Stimulated activated CD4-positive, alpha-beta T cell treated with anti-CD3 and anti-CD28 coated beads, Interleukin-15, amount 100 ng/mL, for 48 hours (primary cell): ENCODE results near the gene SLC39A9.

ENCODE experiments used
- DNase-seq, 2 donors: peaks; one replicate each; pipeline ENCODE4 v3.0.0-alpha.2; 2020; ENCODE audit warnings: low read depth in 2 of 2

SLC39A9 gene, protein sequence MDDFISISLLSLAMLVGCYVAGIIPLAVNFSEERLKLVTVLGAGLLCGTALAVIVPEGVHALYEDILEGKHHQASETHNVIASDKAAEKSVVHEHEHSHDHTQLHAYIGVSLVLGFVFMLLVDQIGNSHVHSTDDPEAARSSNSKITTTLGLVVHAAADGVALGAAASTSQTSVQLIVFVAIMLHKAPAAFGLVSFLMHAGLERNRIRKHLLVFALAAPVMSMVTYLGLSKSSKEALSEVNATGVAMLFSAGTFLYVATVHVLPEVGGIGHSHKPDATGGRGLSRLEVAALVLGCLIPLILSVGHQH

DNA sequence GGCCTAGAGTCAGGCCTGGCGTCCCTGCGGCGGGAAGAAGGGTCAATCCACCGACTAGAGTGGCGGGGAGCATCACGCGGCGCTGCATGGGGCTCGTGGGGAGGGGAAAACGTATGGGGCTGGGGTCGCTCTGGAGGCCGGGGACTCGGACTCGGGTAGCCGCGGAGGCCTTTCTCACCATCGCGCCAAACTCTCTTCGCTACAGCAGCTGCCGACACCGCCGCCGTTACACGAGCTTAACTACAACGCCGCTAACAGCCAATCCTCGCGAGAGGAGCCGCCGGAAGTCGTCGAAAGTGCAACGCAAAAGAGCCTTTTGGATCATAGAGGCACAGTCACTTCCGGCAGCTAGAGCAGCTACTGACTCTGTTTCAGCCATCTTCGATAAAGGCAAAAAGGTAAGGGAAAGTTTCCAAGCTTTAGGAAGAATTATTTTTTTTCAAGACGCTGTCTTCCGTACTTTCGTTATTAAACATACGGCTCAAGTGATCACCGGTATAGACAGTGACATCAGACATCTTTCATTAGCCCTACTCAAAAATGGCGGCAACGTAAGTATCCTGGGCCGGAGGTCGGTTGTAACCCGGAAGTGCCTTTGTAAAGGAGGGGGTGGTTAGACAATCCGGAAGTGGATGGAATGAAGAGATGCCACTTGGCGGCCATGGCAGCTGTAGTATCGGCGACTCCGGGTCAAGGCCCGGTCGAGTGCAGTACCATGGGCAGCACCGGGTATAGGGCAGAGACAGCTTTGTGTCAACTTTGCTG is at the start of gene SLC39A9, which contains the start of gene ERH:
Gene SLC39A9 (plus strand): TSS at position 640 of the 765 bp plus-strand sequence. CDS start 678 bp downstream, outside the sequence.
Gene ERH (minus strand): TSS at position 247 of the 765 bp plus-strand sequence. CDS start 66 bp downstream, at position 181.
- DNase-seq = peak; percentile 89

GRCh38 chr14:69349091-69349777 is 49.3 kb upstream of the SLC39A9 start:
- DNase-seq = no peak

DNA sequence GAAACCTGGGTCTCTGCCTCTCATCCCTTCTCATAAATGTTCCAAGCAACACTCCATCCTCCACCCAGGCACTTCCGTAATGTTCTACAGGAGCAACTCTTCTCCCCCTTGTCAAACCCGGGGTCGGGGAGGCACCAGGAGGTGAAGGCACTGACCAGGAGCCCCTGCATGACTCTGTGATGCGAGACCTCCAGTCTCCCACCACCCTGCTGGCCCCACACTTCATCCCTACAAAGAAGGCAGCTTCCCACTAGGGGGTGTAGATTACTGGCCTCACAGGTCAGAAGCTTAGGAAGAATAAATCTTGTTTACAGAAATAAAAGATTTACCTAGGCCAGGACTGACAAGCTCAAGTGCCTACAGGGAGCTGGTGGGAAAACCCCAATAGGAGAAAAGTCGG is 47.6 kb upstream of the SLC39A9 start:
- DNase-seq = no peak

DNA sequence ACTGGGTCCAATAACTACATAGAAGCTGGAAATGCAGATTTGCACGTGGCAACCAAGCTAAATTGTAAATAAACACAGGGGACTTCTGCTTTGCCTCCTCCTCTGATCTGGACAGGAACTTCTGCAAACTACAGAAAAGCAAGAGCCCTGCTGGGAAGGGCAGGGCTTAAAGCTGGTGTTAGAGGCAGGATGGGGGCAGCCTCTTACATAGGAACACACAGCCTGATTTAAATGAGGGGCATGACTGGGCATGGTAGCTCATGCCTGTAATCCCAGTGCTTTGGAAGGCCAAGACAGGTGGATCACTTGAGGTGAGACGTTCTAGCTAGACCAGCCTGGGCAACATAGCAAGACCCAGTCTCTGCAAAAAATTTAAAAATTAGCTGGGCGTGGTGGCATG is 47.1 kb upstream of the SLC39A9 start:
- DNase-seq = no peak

DNA sequence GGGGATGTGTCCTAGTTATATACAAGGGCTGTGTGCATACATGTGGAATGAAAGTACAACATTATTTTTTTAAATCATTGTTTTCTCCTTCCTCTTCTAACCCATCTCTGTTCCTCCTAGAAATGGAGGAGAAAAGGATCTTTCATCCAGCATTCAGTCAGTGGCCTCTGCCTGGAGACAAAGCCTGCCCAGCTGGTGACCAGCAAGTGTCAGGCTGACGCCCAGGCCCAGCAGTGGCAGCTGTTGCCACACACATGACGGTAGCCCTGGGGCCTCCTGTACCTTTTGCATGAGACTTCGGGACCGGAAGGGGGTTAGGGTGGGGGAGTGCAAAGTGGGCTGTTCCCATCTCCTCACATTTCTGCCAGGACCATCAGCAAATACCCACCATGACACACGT is 46.6 kb upstream of the SLC39A9 start:
- DNase-seq = no peak

GRCh38 chr14:69353168-69353567 is 45.3 kb upstream of the SLC39A9 start:
- DNase-seq = no peak

DNA sequence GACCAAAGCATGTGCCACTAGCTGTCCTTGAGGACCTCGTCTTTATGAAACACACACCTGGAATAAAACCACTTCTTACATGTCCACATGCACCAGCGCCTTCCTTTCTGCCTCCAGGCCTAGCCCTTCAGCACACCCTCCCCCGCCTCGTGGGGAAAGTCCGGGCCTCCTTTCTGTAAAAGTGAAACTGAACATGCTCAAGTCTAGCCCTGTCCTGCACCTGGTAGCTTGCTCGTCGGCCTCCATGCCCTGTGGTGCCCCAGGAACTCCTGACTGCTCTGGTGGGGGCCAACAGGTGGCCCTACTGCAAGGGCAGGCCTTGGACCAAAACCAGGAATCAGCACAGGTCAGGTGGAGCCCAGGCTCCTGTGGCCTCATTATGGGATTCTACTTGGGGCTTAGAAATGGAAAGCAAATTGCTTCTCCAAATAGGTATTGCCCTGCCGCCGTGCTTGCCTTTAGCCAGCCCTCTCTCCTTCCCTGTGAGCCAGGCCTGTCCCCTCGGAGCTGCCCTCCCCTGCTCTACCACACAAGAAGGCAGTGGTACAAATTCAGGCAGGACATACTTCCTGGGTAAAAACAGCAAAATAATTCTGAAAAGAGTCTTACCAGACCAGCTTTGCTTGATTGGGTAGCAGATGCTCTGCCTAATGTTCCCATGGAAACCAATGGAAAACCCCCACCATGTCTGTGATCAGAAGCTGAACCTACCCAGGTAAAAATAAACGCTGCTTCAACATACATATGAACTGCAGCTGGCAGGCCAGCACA is 43.9 kb upstream of the SLC39A9 start:
- DNase-seq = peak; percentile 51 to 73

- DNase-seq = no peak
Observed at GRCh38 chr14:69355154-69355597, 43.3 kb upstream of the SLC39A9 start.

- no peak for DNase-seq
Observed at GRCh38 chr14:69355607-69356281, 42.7 kb upstream of the SLC39A9 start.

DNA sequence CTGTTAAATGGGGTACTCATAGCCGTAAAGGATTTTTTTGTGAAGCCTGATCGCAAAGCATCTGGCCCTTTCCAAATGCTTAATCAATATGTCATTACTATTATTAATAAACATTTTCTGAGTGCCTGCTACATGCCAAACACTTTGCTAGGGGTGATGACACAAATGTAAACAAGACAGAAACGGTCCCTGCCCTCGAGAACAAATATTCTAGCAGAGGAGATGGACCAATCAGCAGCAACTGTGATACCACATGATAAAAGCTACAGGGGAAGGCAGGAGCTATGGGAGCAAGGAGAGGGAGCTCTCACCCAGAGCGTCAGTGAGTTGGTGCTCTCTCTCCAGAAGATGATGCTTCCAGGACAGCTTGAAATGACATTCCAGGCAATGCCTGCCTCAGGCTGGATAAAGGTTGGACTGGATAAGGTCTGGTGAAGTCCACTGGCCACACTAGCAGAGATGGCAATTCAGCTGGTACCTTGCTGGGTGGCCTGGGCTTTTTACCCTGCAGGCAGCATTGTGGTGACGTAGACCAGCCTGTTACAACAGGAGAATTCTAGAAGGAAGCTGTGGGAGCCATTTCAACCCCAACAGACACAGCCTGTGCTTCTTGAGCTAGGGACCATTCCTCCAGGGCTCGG is 41.5 kb upstream of the SLC39A9 start:
- DNase-seq = no peak

GRCh38 chr14:69357544-69358200 is 40.8 kb upstream of the SLC39A9 start:
- no peak for DNase-seq

- DNase-seq = peak; percentile 60 to 61
Observed at GRCh38 chr14:69358233-69358963, 40.1 kb upstream of the SLC39A9 start.

- no peak for DNase-seq
Observed at GRCh38 chr14:69358966-69359365, 39.5 kb upstream of the SLC39A9 start.

GRCh38 chr14:69360438-69361108 is 37.9 kb upstream of the SLC39A9 start:
- peak; percentile 20 for DNase-seq

- DNase-seq = no peak
Observed at GRCh38 chr14:69363055-69363454, 35.4 kb upstream of the SLC39A9 start.

- no peak for DNase-seq
Observed at GRCh38 chr14:69363964-69364363, 34.5 kb upstream of the SLC39A9 start.

DNA sequence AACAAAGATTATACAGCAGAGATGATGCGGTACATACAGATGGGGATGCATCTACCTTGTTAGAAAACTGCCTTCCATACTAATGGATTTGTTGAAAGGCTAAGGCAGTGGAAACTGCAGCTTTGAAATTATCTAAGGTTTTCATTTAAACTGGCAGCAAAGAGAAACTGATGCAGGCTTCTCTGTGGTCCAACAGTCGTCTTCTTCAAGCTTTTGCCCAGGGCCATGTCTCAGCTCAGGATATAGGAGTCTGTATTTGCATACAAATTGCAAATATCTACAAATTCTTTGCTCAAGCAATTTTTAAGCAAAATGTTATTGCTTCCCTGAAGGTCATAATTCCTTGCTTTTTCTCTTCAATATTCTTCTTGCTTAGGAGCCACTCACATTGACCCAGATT is 34.1 kb upstream of the SLC39A9 start:
- no peak for DNase-seq

- DNase-seq = no peak
Observed at GRCh38 chr14:69366069-69366468, 32.4 kb upstream of the SLC39A9 start.

- no peak for DNase-seq
Observed at GRCh38 chr14:69366761-69367160, 31.7 kb upstream of the SLC39A9 start.
